Measurements from ENCODE around the gene ERBB2. TPM values are rescaled to one million over a fixed set of nuclear protein-coding genes. Genes with fewer than 3 reads are reported as not detected.
"Not testable (repeated sequence)": the region's sequence is repeated elsewhere in the genome, so short reads cannot be mapped to it uniquely, and the experiment has no call there.

The ERBB2 gene
- polyA plus RNA-seq, 5 donors: 91.5 to 123 (median 99.0) TPM

DNA sequence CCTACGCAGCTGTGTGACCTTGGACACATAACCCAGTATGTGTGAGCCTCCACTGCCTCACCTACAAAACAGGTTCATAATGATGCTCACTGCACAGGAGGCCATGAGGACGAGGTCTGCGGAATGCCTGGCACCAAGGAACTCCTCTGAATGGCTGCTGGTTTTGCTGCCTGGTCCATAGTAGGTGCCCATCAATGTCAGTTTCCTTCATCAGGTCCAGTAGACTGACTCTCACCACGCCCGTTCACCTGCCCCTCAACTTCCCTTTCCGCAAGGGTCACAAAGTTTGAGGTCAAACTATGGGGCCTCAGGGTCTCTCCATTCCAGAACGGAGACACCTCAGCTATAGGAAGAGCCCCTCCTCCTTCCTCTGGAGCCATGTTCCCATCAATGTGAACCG, 22.8 kb upstream of the ERBB2 start:
- DNase-seq: no peak

DNA sequence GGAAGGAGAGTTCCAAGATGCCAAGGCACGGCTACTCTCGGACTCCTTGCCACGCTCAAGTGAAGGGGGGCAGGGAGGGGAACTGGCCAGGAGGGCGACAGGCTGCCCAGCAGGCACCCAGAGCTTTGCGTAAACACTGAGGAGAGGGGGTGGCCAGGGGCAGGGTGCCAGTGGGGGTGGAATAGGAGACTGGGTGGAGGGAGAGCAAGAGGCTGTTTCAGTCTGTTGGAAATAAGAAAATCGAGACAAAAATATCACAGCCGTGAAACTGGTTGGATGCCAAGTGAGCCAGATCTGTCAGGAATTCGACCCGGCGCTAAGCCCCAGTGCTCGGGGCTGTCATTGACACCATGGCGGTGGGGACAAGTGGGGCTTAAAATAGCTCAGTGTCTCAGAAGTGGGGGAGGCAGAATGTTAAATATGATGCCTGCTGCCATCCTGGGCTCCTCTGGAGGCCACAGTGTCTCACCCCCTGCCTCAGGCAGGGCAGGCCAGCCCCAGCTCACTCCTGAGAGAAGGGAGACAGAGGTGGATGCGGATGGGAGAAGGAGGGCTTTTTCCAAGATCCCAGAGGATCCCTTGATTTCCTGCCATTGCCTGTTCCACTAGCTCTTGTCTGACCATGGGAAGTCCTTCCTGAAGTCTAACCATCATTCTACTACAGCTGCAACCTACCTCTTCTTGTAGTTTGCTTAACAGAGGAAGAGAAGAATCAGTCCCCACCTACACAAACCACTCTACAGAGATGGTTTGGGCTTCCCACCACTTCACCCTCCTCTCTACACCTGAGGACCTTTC, 22.1 kb upstream of the ERBB2 start:
- DNase-seq: peak; percentile 69 to 76

GRCh38 chr17:39678340-39679116, 21.3 kb upstream of the ERBB2 start:
- DNase-seq: no peak

- no peak for DNase-seq
Observed at GRCh38 chr17:39679521-39680192, 20.2 kb upstream of the ERBB2 start.

GRCh38 chr17:39683295-39683939, 16.4 kb upstream of the ERBB2 start:
- no peak for DNase-seq

DNA sequence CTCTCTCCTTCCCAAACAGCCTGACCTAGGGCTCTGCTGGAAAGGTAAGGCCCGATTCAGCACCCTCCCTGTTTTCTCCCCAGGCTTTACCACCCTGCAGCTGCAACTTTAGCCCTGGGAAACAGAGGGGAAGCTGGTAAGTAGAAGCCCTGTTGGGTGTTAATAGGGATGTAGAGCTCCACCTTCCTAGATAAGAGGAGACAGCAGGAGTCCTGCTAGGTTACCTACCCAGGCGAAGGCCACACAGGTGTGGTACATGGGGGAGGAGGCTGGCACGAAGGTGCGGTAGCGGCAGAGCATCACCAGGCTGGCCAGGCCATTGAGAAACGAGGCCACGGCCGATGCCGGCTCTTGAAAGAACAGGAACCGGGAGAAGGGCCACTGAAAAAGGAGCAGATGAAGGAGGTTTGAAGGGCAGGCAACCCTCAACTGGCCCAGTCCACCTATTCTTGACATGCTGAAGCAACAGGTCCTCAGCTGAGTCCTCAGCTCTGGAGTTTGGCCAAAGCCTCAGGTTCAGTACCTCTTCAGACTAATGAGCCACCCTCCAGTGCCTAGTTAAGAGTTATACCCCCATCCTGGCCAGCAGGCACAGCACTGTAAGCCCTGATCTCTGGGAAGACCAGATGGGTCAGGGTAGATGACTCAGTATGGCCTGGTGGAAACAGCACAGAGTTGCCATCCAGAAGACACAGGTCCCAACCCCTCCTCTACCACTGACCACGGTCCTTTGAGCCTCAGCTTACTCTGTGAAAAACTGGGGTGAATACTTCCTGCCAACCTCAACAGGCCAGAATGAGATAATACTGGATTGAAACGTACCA, 15.3 kb upstream of the ERBB2 start:
- no peak for DNase-seq

DNA sequence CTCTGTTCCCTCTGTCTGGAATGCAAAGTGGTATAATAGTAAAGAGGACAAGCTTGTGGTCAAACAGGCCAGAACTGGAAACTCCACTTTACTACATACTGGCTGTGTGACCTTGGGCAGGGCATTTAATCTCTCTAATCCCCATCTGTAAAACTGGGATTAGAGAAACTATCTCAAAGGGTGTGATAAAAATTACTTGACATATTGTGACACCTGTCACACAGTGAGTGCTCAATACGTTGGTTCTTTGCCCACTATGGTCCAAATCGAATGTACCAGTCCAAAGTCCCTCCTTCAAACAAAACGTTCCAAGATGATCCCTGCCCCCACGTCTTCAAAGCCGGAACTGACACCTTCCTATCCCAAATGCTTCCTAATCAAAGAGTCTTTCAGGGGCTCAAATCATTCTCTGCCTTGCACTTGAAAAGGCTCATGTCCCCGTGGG, 12.7 kb upstream of the ERBB2 start:
- no peak for DNase-seq

DNA sequence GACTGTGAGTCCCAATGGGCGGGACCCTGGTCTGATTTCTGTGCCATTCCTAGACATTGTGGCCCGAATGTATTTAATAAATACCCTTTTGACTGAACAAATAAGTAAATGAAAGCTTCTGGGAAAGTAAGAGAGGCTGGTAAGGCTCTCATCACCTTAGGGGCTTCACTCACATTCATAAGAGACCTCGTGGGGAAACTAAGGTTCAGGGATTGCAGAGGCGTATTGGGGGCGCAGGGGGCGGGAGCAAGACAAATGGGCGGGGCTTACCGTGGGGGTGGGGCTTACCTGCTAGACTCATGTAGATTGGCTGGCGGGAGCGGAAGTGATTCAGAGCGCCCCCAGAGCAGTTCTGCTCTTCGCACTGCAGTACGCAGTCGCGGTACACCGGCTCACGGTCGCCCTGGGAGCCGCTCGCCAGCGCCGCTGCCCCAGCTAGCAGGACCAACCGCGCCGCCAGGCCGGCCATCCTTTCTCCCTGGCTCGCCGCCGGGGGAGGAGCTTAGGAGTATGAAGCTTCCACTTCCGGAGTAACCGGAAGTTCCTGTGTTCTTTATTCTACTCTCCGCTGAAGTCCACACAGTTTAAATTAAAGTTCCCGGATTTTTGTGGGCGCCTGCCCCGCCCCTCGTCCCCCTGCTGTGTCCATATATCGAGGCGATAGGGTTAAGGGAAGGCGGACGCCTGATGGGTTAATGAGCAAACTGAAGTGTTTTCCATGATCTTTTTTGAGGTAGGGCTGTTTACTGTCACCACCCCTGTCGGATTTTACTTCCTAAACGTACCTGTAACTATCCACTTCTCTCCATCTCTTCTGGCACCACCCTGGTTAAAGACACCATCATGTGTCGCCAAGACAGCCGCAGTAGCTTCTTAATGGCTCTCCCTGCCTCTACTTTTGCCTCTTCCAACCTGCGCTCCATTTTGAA, 12.1 kb upstream of the ERBB2 start, which contains the start of gene PGAP3:
Gene PGAP3 (minus strand): TSS at position 512 of the 929 bp plus-strand sequence. CDS start 43 bp downstream, at position 469.
- DNase-seq: peak; percentile 89 to 91

GRCh38 chr17:39688475-39688835, 11.4 kb upstream of the ERBB2 start:
- no peak for DNase-seq

- DNase-seq: no peak
Observed at GRCh38 chr17:39688945-39689344, 10.9 kb upstream of the ERBB2 start.

GRCh38 chr17:39694593-39694992, 5.3 kb upstream of the ERBB2 start:
- no peak for DNase-seq

GRCh38 chr17:39695089-39695474, 4.8 kb upstream of the ERBB2 start:
- DNase-seq: no peak

DNA sequence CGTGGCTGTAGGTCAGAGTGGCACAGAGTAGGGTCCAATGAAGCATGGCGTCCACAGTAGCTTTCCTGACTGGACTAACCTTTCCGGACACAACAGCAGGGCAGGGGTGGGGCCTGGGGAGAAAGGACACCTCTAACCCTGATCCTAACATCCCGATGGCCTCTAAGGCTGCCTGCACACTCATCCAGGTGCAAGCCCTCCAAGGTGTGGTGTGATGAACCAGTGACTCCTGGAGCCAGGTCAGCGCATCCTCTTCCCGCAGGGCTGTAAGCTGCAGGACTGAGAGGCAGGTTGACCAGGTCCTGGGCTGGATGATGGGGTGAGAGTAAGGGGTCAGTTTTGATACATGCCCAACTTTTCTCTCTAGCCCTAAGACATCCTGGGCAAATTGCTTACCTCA, 3.1 kb upstream of the ERBB2 start:
- no peak for DNase-seq

DNA sequence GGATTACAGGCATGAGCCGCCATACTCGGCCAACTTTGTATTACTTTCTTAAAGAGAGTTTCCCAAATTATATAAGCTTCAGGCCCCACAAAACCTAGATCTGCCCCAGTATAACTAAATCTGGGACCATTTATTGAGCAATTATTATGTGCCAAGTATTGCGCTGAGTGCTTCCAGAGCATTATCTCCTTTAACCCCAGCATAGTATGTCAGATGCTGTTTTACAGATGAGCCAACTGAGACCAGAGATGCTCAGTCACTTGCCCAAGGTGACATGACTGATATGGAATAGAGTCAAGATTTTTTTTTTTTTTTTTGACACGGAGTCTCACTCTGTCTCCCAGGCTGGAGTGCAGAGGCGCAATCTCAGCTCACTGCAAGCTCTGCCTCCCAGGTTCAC, 1.9 kb upstream of the ERBB2 start:
- no peak for DNase-seq

DNA sequence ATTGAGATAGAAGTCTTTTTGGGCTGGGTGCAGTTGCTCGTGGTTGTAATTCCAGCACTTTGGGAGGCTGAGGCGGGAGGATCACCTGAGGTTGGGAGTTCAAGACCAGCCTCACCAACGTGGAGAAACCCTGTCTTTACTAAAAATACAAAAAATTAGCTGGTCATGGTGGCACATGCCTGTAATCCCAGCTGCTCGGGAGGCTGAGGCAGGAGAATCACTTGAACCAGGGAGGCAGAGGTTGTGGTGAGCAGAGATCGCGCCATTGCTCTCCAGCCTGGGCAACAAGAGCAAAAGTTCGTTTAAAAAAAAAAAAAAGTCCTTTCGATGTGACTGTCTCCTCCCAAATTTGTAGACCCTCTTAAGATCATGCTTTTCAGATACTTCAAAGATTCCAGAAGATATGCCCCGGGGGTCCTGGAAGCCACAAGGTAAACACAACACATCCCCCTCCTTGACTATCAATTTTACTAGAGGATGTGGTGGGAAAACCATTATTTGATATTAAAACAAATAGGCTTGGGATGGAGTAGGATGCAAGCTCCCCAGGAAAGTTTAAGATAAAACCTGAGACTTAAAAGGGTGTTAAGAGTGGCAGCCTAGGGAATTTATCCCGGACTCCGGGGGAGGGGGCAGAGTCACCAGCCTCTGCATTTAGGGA, 577 bp upstream of the ERBB2 start:
- DNase-seq: not testable (repeated sequence)

- peak; percentile 74 to 79 for DNase-seq
Observed at GRCh38 chr17:39700148-39700987, 504 bp downstream of the ERBB2 start.

- DNase-seq: no peak
Observed at GRCh38 chr17:39701012-39701783, 1.3 kb downstream of the ERBB2 start.
